ENCODE data around the gene RBM43. TPM values are rescaled to one million over a fixed set of nuclear protein-coding genes. Genes with fewer than 3 reads are reported as not detected.

The RBM43 gene
- total RNA-seq, 4 donors from 2014 or later = 1.3 to 3.4 (median 2.0) TPM

GRCh38 chr2:151247432-151247831, 14.2 kb downstream of the RBM43 start:
- no peak overlapping the region for H3K27ac ChIP-seq
- intact Hi-C loops (cut with DNase I) = loop anchor here (10.0 kb wide), 1 partner anchor 1653 kb away; no protein-coding TSS in a partner anchor

GRCh38 chr2:151246152-151246551, 15.5 kb downstream of the RBM43 start:
- Histone ChIP-seq H3K27ac (no peak overlapping the region), H3K27me3 (no peaks in the 10 kb centered on the region), H3K4me1 (no peaks in the 10 kb centered on the region), H3K4me3 (no peak overlapping the region), H3K9me3 (peaks cover 0 to 24% (median 16%) of the 10 kb centered on the region in 3 donors), H3K36me3 (peaks cover 0 to 32% (median 0%) of the 10 kb centered on the region in 3 donors)
- 76 to 86% methylated on average over 1 of the region's 1 CpG for WGBS, 2 donors
- no peak for DNase-seq
- TF ChIP-seq POLR2A (IDR thresholded peaks at IDR 0.05) (no peak), CTCF (IDR thresholded peaks at IDR 0.05) (no peak)
- intact Hi-C loops (cut with DNase I) = loop anchor here (10.0 kb wide), 1 partner anchor 1651 kb away; no protein-coding TSS in a partner anchor

More at GRCh38 chr2:151247432-151247831, 14.2 kb downstream of the RBM43 start:
- Histone ChIP-seq H3K9me3 (peaks cover 0 to 24% (median 16%) of the 10 kb centered on the region in 3 donors), H3K4me3 (no peak overlapping the region), H3K4me1 (no peaks in the 10 kb centered on the region), H3K36me3 (peaks cover 0 to 45% (median 0%) of the 10 kb centered on the region in 3 donors), H3K27me3 (no peaks in the 10 kb centered on the region)
- no peak for DNase-seq
- no peak for TF ChIP-seq POLR2A (IDR thresholded peaks at IDR 0.05)
- TF ChIP-seq CTCF (IDR thresholded peaks at IDR 0.05) = no peak

GRCh38 chr2:151243468-151243867, 18.2 kb downstream of the RBM43 start:
- DNase-seq = no peak
- Histone ChIP-seq H3K9me3 (peaks cover 0 to 13% (median 4%) of the 10 kb centered on the region in 3 donors), H3K4me1 (peaks cover 0 to 5% (median 0%) of the 10 kb centered on the region in 3 donors), H3K27ac (no peak overlapping the region), H3K27me3 (no peaks in the 10 kb centered on the region), H3K4me3 (no peak overlapping the region), H3K36me3 (peaks cover 0 to 5% (median 0%) of the 10 kb centered on the region in 3 donors)
- TF ChIP-seq CTCF (IDR thresholded peaks at IDR 0.05) (no peak), POLR2A (IDR thresholded peaks at IDR 0.05) (no peak)
- WGBS, 2 donors = 87 to 89% methylated on average over 3 of the region's 3 CpGs
- intact Hi-C loops (cut with DNase I) = loop anchor here (10.0 kb wide), 1 partner anchor 1649 kb away; no protein-coding TSS in a partner anchor

DNA sequence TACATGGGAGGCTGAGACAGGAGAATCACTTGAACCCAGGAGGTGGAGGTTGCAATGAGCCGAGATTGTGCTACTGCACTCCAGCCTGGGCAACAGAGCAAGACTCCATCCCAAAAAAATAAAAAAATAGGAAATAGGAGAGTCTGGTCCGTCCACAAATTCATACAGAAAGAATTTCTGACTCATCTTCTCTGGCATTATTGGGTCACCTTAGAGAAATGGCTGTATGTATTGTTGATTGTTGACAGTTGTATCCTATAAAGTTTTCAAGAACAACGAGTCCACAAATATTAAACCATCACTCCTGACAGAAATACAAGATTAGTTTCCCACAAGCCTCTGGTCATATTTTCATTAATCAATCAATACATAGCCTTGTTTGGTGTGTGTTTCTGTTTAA, 20.4 kb downstream of the RBM43 start:
- no peak for TF ChIP-seq POLR2A (IDR thresholded peaks at IDR 0.05)
- TF ChIP-seq CTCF (IDR thresholded peaks at IDR 0.05) = no peak
- Histone ChIP-seq H3K4me3 (no peak overlapping the region), H3K9me3 (peaks cover 0 to under 1% (median 0%) of the 10 kb centered on the region in 3 donors), H3K4me1 (peaks cover 0 to 5% (median 0%) of the 10 kb centered on the region in 3 donors), H3K27me3 (no peaks in the 10 kb centered on the region), H3K27ac (no peak overlapping the region), H3K36me3 (no peaks in the 10 kb centered on the region)
- intact Hi-C loops (cut with DNase I) = loop anchor here (10.0 kb wide), 1 partner anchor 1646 kb away; no protein-coding TSS in a partner anchor
- 59 to 71% methylated on average over 3 of the region's 3 CpGs for WGBS, 2 donors
- no peak for DNase-seq

- Histone ChIP-seq H3K4me3 (no peak overlapping the region), H3K27me3 (no peaks in the 10 kb centered on the region), H3K36me3 (no peaks in the 10 kb centered on the region), H3K27ac (no peak overlapping the region), H3K9me3 (no peaks in the 10 kb centered on the region), H3K4me1 (peaks cover 0 to 5% (median 0%) of the 10 kb centered on the region in 3 donors)
- no peak for DNase-seq
- 43 to 56% methylated on average over 1 of the region's 1 CpG for WGBS, 2 donors
- TF ChIP-seq POLR2A (IDR thresholded peaks at IDR 0.05) (no peak), CTCF (IDR thresholded peaks at IDR 0.05) (no peak)
- intact Hi-C loops (cut with DNase I) = loop anchor here (10.0 kb wide), 1 partner anchor 1646 kb away; no protein-coding TSS in a partner anchor
These were observed 21.2 kb downstream of the RBM43 start for GRCh38 chr2:151240433-151240832.
